Breast epithelium (tissue), 3 donors: ENCODE measurements around the gene IL1RAPL2.

Source experiments
- POLR2A ChIP-seq: fragments of 450-650 bp; IDR thresholded peaks from one replicate; pipeline ENCODE4 v1.6.1; 2016; ENCODE audit warnings: antibody characterized with exemption, mild to moderate bottlenecking, moderate library complexity
- POLR2AphosphoS5 ChIP-seq, 3 donors: sonication (generic); formaldehyde crosslinking; IDR thresholded peaks; one replicate each; pipeline ENCODE4 v1.6.1; 2017; ENCODE audit warnings: antibody characterized with exemption in 3 of 3
- TF ChIP-seq, protein P1 (sequence below), 3 donors: fragments of 450-650 bp; IDR thresholded peaks; one replicate each; pipeline ENCODE4 v1.5.1; 2016 to 2017; ENCODE audit warnings: antibody characterized with exemption in 3 of 3, mild to moderate bottlenecking in 3 of 3, moderate library complexity in 3 of 3

DNA sequence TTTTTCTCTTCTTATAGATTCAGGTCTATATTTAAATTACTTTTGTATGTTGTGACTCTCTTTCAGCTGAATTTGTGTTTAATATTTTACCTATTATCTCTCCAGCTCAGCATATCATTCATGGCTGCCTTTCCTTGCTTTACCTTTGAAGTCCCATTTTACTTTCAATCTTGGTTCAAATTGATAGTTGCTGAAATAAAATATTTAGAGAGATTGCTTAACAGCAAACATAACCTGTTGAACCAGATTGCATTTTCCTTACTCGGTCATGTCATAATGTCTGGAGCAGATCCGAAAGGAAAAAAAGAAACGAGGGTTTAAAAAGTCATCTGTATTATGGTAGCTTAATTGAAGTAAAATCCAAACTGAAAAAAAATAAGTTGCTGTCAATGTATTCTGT is 94.1 kb downstream of the IL1RAPL2 start:
- no peak for TF ChIP-seq POLR2AphosphoS5 (IDR thresholded peaks at IDR 0.05)
- TF ChIP-seq, protein P1, sequence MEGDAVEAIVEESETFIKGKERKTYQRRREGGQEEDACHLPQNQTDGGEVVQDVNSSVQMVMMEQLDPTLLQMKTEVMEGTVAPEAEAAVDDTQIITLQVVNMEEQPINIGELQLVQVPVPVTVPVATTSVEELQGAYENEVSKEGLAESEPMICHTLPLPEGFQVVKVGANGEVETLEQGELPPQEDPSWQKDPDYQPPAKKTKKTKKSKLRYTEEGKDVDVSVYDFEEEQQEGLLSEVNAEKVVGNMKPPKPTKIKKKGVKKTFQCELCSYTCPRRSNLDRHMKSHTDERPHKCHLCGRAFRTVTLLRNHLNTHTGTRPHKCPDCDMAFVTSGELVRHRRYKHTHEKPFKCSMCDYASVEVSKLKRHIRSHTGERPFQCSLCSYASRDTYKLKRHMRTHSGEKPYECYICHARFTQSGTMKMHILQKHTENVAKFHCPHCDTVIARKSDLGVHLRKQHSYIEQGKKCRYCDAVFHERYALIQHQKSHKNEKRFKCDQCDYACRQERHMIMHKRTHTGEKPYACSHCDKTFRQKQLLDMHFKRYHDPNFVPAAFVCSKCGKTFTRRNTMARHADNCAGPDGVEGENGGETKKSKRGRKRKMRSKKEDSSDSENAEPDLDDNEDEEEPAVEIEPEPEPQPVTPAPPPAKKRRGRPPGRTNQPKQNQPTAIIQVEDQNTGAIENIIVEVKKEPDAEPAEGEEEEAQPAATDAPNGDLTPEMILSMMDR (IDR thresholded peaks at IDR 0.05) = no peak
- no peak for TF ChIP-seq POLR2A
